PC-3 (cell line): ENCODE measurements around the gene MAD1L1.

ENCODE experiments used
- CTCF ChIP-seq: fragments of 300-600 bp; sonication (generic); conservative IDR thresholded peaks from 2 replicates; pipeline ENCODE4 v1.5.1; 2017; ENCODE audit warnings: antibody characterized with exemption, low read depth, mild to moderate bottlenecking, low read length
- EZH2 ChIP-seq: fragments of 300-600 bp; sonication (generic); IDR thresholded peaks from one replicate; pipeline ENCODE4 v1.6.1; 2017; ENCODE audit warnings: antibody characterized with exemption, mild to moderate bottlenecking, low read length; ENCODE audit not compliant: unreplicated experiment
- EZH2phosphoT487 ChIP-seq: fragments of 300-600 bp; sonication (generic); IDR thresholded peaks from 2 replicates; pipeline ENCODE4 v1.6.1; 2018; ENCODE audit warnings: mild to moderate bottlenecking, antibody characterized with exemption, low read length, borderline replicate concordance

DNA sequence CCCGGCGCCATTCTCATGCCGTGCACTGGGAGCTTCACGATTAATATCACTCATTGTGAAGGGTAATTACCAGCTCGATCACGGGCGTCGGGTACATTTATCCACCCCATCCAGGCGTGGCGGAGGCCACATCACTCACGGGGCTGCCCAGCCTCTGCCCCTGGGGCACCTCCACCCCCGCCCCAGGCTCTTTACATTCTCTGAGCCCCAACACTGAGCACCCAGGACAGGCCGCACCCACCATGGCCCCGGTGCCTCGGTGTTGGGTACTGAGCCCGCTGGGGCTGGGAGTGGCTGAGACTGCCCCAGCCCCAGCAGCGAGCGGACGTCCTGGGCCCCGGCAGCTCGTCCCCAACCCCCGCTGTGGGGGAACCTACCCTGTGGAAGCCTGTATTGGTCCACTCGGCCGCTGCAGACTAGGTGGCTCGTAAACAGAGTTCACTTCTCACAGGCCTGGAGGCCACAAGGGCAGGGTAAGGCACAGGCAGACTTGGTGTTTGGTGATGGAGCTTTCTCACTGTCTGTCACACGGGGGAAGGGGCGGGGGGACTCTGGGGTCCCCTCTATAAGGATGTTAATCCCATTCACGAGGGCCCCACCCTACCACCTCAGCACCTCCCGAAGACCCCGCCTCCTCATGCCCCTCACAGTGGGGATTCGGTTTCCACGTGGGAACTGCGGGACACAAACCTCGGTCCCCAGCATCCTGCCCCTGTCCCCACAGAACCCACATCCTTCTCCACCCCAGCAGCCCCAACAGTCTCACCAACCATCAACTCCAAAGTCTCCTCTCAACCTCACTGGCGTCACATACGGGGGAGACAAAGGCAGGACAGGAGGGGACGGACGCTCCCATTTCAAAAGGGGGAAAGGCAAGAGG, 378.5 kb downstream of the MAD1L1 start:
- TF ChIP-seq EZH2 (no peak), CTCF (no peak), EZH2phosphoT487 (no peak)
